AG09309 (cell line): ENCODE data around the gene SPAG6.

Experiments
- DNase-seq: peaks from one replicate; pipeline ENCODE4 v3.0.0-alpha.2; 2010; ENCODE audit warnings: low read depth
- H3K4me3 ChIP-seq: 2 replicates; pipeline ENCODE4 v1.5.1; 2011; ENCODE audit warnings: mild to moderate bottlenecking, low read depth, low read length, moderate library complexity; ENCODE audit not compliant: control insufficient read depth
- CTCF ChIP-seq: IDR thresholded peaks from 2 replicates; pipeline ENCODE4 v1.5.1; 2011; ENCODE audit warnings: mild to moderate bottlenecking, low read depth, low read length, inconsistent platforms; ENCODE audit not compliant: insufficient read depth, control insufficient read depth; ENCODE audit errors: missing control alignments

Gene SPAG6

GRCh38 chr10:22369434-22370072 lies 24.3 kb downstream of the SPAG6 start:
- no peak for DNase-seq
- no peak overlapping the region for H3K4me3 ChIP-seq
- no peak for TF ChIP-seq CTCF

GRCh38 chr10:22370320-22370719 lies 25.0 kb downstream of the SPAG6 start:
- TF ChIP-seq CTCF = no peak
- no peak for DNase-seq
- H3K4me3 ChIP-seq = no peak overlapping the region

GRCh38 chr10:22372298-22372697 lies 27.0 kb downstream of the SPAG6 start:
- H3K4me3 ChIP-seq = no peak overlapping the region

GRCh38 chr10:22372917-22373316 lies 27.6 kb downstream of the SPAG6 start:
- TF ChIP-seq CTCF = no peak
- H3K4me3 ChIP-seq = no peak overlapping the region
- no peak for DNase-seq

More at GRCh38 chr10:22372298-22372697, 27.0 kb downstream of the SPAG6 start:
- no peak for DNase-seq
- no peak for TF ChIP-seq CTCF

- no peak for TF ChIP-seq CTCF
- H3K4me3 ChIP-seq = no peak overlapping the region
Measured at GRCh38 chr10:22374489-22375126, 29.3 kb downstream of the SPAG6 start.

GRCh38 chr10:22379059-22379458 lies 33.8 kb downstream of the SPAG6 start:
- no peak for DNase-seq
- no peak for TF ChIP-seq CTCF

More at GRCh38 chr10:22374489-22375126, 29.3 kb downstream of the SPAG6 start:
- no peak for DNase-seq

More at GRCh38 chr10:22379059-22379458, 33.8 kb downstream of the SPAG6 start:
- no peak overlapping the region for H3K4me3 ChIP-seq
